K562 (cell line): Measurements from ENCODE around the gene MED29. TPM values are rescaled to one million over a fixed set of nuclear protein-coding genes. Genes with fewer than 3 reads are reported as not detected.

Source experiments
- ARID3A ChIP-seq: IDR thresholded peaks from 2 replicates; pipeline ENCODE4 v1.6.1; 2012; ENCODE audit warnings: low read depth, low read length, improper control_type of control experiment, borderline replicate concordance
- CHAMP1 ChIP-seq: fragments of 450-650 bp; IDR thresholded peaks from 2 replicates; pipeline ENCODE4 v1.6.1; 2016; ENCODE audit warnings: mild to moderate bottlenecking
- CREBBP ChIP-seq: IDR thresholded peaks from one replicate; pipeline ENCODE4 v1.6.1; 2012; ENCODE audit warnings: low read depth, mild to moderate bottlenecking, control low read depth, inconsistent platforms, low read length
- DIDO1 ChIP-seq: fragments of 450-650 bp; IDR thresholded peaks from 2 replicates; pipeline ENCODE4 v1.6.1; 2016; ENCODE audit warnings: low read depth, missing biosample characterization, missing genetic modification characterization
- EHMT2 ChIP-seq: fragments of 450-650 bp; IDR thresholded peaks from 2 replicates; pipeline ENCODE4 v1.6.1; 2018; ENCODE audit warnings: antibody characterized with exemption
- ETV5 ChIP-seq: sonication (generic); formaldehyde crosslinking; IDR thresholded peaks from 2 replicates; pipeline ENCODE4 v1.4.0; 2020; ENCODE audit warnings: low read depth, mild to moderate bottlenecking, missing genetic modification reagents
- FIP1L1 ChIP-seq: fragments of 200-400 bp; formaldehyde crosslinking; IDR thresholded peaks from 2 replicates; pipeline ENCODE4 v1.6.1; 2018; ENCODE audit warnings: mild to moderate bottlenecking, low read depth, low read length; ENCODE audit not compliant: poor library complexity, severe bottlenecking
- FOXA1 ChIP-seq: fragments of 450-650 bp; IDR thresholded peaks from 2 replicates; pipeline ENCODE4 v1.6.1; 2016; ENCODE audit warnings: mild to moderate bottlenecking, borderline replicate concordance
- FOXP4 ChIP-seq: sonication (generic); formaldehyde crosslinking; IDR thresholded peaks from 2 replicates; pipeline ENCODE4 v1.8.0; 2022; ENCODE audit warnings: mild to moderate bottlenecking, missing genetic modification reagents, borderline replicate concordance
- KAT2B ChIP-seq: IDR thresholded peaks from one replicate; pipeline ENCODE4 v1.6.1; 2012; ENCODE audit warnings: low read depth, mild to moderate bottlenecking, control low read depth, inconsistent platforms, low read length, moderate library complexity
- PCBP1 ChIP-seq: fragments of 200-400 bp; formaldehyde crosslinking; IDR thresholded peaks from 2 replicates; pipeline ENCODE4 v1.6.1; 2018; ENCODE audit warnings: mild to moderate bottlenecking, low read depth, low read length; ENCODE audit not compliant: poor library complexity, severe bottlenecking
- POLR2A ChIP-seq: fragments of 450-650 bp; conservative IDR thresholded peaks from 2 replicates; pipeline ENCODE4 v1.6.1; 2016
- RAD51 ChIP-seq: fragments of 450-650 bp; IDR thresholded peaks from 2 replicates; pipeline ENCODE4 v1.7.1; 2016; ENCODE audit warnings: low read depth, mild to moderate bottlenecking, borderline replicate concordance
- SMAD2 ChIP-seq: fragments of 150-350 bp; IDR thresholded peaks from 2 replicates; pipeline ENCODE4 v1.6.1; 2014; ENCODE audit warnings: low read depth, mild to moderate bottlenecking, low read length
- SMARCC2 ChIP-seq: fragments of 450-650 bp; IDR thresholded peaks from 2 replicates; pipeline ENCODE4 v1.6.1; 2017; ENCODE audit warnings: antibody characterized with exemption, moderate library complexity, mild to moderate bottlenecking, low read depth
- USF1 ChIP-seq: sonication (generic); formaldehyde crosslinking; IDR thresholded peaks from 2 replicates; pipeline ENCODE4 v1.9.0; 2022; ENCODE audit warnings: mild to moderate bottlenecking, missing genetic modification reagents
- ZFP91 ChIP-seq: sonication (generic); formaldehyde crosslinking; IDR thresholded peaks from 2 replicates; pipeline ENCODE4 v1.8.0; 2022; ENCODE audit warnings: mild to moderate bottlenecking, missing genetic modification reagents
- ZNF583 ChIP-seq: fragments of 250-450 bp; sonication (Bioruptor Pico); IDR thresholded peaks from 2 replicates; pipeline ENCODE4 v1.4.0; 2020
- polyA plus RNA-seq, 8 experiments: library from polyadenylated mRNA; depleted of rRNA in 4 of 8; stranded (reverse) in 5 of 8; unstranded in 3 of 8; fragments of >200 nt; fragmentation: Nextera tagmentation in 2 of 8; fragmentation: Illumina TruSeq in 1 of 8; extraction: Ambion mirVana in 2 of 8; extraction: Trizol in 1 of 8; gene quantifications; 2 replicates each; pipeline versions ENCODE4 v1.2.1 to v1.2.3, GENCODE V29; 2011 to 2014; ENCODE audit warnings: inconsistent platforms in 1 of 8, missing spikeins in 1 of 8
- total RNA-seq, 7 experiments: library from RNA; depleted of rRNA in 6 of 7; stranded (reverse); fragments of >200 nt in 6 of 7; fragmentation: Illumina TruSeq in 2 of 7; extraction: Trizol in 2 of 7; gene quantifications; 2 replicates each; pipeline versions ENCODE4 v1.2.1 to v1.2.3, GENCODE V29; 2011 to 2021; ENCODE audit warnings: low replicate concordance in 1 of 7

Gene MED29
- total and polyA plus RNA-seq, 9 of the 15 experiments (the other 6 are each of a cell fraction or from before 2014, with no cell fraction given) = 1.8 to 22.6 (median 12.4) TPM

GRCh38 chr19:39409208-39410016, 18.2 kb downstream of the MED29 start (continued):
- no peak for TF ChIP-seq CREBBP
- no peak for TF ChIP-seq SMAD2
- no peak for TF ChIP-seq ARID3A
- TF ChIP-seq POLR2A = peak; percentile 62; the same call in 1 of the 2 replicates
- TF ChIP-seq KAT2B = no peak
- TF ChIP-seq ETV5 = peak; percentile 65
- no peak for TF ChIP-seq ZNF583 (CRISPR knock-in tag)
- no peak for TF ChIP-seq RAD51
- no peak for TF ChIP-seq SMARCC2
- no peak for TF ChIP-seq PCBP1
- no peak for TF ChIP-seq FOXP4 (CRISPR knock-in tag)
- TF ChIP-seq USF1 (CRISPR knock-in tag) = no peak
- TF ChIP-seq FIP1L1 = no peak
- TF ChIP-seq FOXA1 = no peak
- TF ChIP-seq ZFP91 (CRISPR knock-in tag) = no peak
- no peak for TF ChIP-seq DIDO1 (tag)
- no peak for TF ChIP-seq EHMT2
- TF ChIP-seq CHAMP1 = no peak
- TF ChIP-seq, all 486 proteins: peak for 89
